K562 (cell line): ENCODE data around the gene ZNF512B. TPM values are rescaled to one million over a fixed set of nuclear protein-coding genes. Genes with fewer than 3 reads are reported as not detected.

Experiments used
- CHD1 ChIP-seq: fragments of 200-600 bp; sonication (generic); IDR thresholded peaks from one replicate; pipeline ENCODE4 v1.6.1; 2012; ENCODE audit warnings: mild to moderate bottlenecking, moderate library complexity, low read length, inconsistent platforms
- CUX1 ChIP-seq: fragments of 200-800 bp; sonication (Bioruptor generic); IDR thresholded peaks from 2 replicates; pipeline ENCODE4 v1.6.1; 2016; ENCODE audit warnings: missing genetic modification characterization, missing compliant biosample characterization
- HDAC3 ChIP-seq: fragments of 450-650 bp; IDR thresholded peaks from 2 replicates; pipeline ENCODE4 v1.6.1; 2018; ENCODE audit warnings: borderline replicate concordance, mild to moderate bottlenecking, moderate library complexity; ENCODE audit not compliant: partially characterized antibody
- PTRF ChIP-seq: fragments of 450-650 bp; IDR thresholded peaks from 2 replicates; pipeline ENCODE4 v1.6.1; 2016; ENCODE audit warnings: mild to moderate bottlenecking, missing genetic modification characterization, missing compliant biosample characterization
- SLC30A9 ChIP-seq: fragments of 250-450 bp; sonication (Bioruptor Pico); IDR thresholded peaks from 2 replicates; pipeline ENCODE4 v1.8.0; 2022; ENCODE audit warnings: mild to moderate bottlenecking, moderate library complexity
- SNRNP70 ChIP-seq: fragments of 200-400 bp; formaldehyde crosslinking; optimal IDR thresholded peaks from 2 replicates; pipeline ENCODE3; 2017; ENCODE audit warnings: low read depth, low read length
- YY1 ChIP-seq, 3 experiments: IDR thresholded peaks; 2 replicates each; pipeline ENCODE4 v1.6.1; 2011; ENCODE audit warnings: low read length in 2 of 3, mild to moderate bottlenecking in 2 of 3, moderate library complexity in 2 of 3, borderline replicate concordance in 1 of 3, control low read depth in 1 of 3, low read depth in 1 of 3; ENCODE audit not compliant: insufficient read depth in 3 of 3, insufficient replicate concordance in 2 of 3, control insufficient read depth in 1 of 3, insufficient read length in 1 of 3; ENCODE audit errors: extremely low read depth in 1 of 3
- ZBTB40 ChIP-seq, 2 experiments: fragments of 450-650 bp in 1 of 2; sonication (generic) in 1 of 2; formaldehyde crosslinking in 1 of 2; IDR thresholded peaks; 2 replicates each; pipeline versions ENCODE4 v1.7.1 to v1.9.0; 2016 to 2022; ENCODE audit warnings: inconsistent platforms in 1 of 2, mild to moderate bottlenecking in 1 of 2, missing genetic modification reagents in 1 of 2
- ZNF695 ChIP-seq: fragments of 450-650 bp; formaldehyde crosslinking; IDR thresholded peaks from 2 replicates; pipeline ENCODE4 v1.4.0; 2020; ENCODE audit warnings: mild to moderate bottlenecking, moderate library complexity
- ZNF707 ChIP-seq: fragments of 250-450 bp; sonication (Bioruptor Pico); conservative IDR thresholded peaks from 2 replicates; pipeline ENCODE4 v1.8.0; 2022; ENCODE audit warnings: inconsistent platforms, mild to moderate bottlenecking, moderate library complexity
- ZSCAN32 ChIP-seq: fragments of 450-650 bp; formaldehyde crosslinking; IDR thresholded peaks from 2 replicates; pipeline ENCODE4 v1.4.0; 2020; ENCODE audit warnings: mild to moderate bottlenecking, moderate library complexity
- polyA plus RNA-seq, 8 experiments: library from polyadenylated mRNA; depleted of rRNA in 4 of 8; stranded (reverse) in 5 of 8; unstranded in 3 of 8; fragments of >200 nt; fragmentation: Nextera tagmentation in 2 of 8; fragmentation: Illumina TruSeq in 1 of 8; extraction: Ambion mirVana in 2 of 8; extraction: Trizol in 1 of 8; gene quantifications; 2 replicates each; pipeline versions ENCODE4 v1.2.1 to v1.2.3, GENCODE V29; 2011 to 2014; ENCODE audit warnings: inconsistent platforms in 1 of 8, missing spikeins in 1 of 8
- total RNA-seq, 7 experiments: library from RNA; depleted of rRNA in 6 of 7; stranded (reverse); fragments of >200 nt in 6 of 7; fragmentation: Illumina TruSeq in 2 of 7; extraction: Trizol in 2 of 7; gene quantifications; 2 replicates each; pipeline versions ENCODE4 v1.2.1 to v1.2.3, GENCODE V29; 2011 to 2021; ENCODE audit warnings: low replicate concordance in 1 of 7

Gene ZNF512B
- total and polyA plus RNA-seq, 9 of the 15 experiments (the other 6 are each of a cell fraction or from before 2014, with no cell fraction given), result 0.01 to 27.8 (median 8.2) TPM

- TF ChIP-seq ZBTB40 (IDR thresholded peaks at IDR 0.05) (peak; percentile 78), ZBTB40 (CRISPR knock-in tag; IDR thresholded peaks at IDR 0.05) (no peak), ZNF707 (CRISPR knock-in tag) (no peak), ZSCAN32 (CRISPR knock-in tag) (no peak), HDAC3 (no peak), ZNF695 (CRISPR knock-in tag) (no peak), CUX1 (CRISPR knock-in tag) (no peak), YY1 (IDR thresholded peaks at IDR 0.05; ENCODE audit: borderline replicate concordance in 1 of 3, control insufficient read depth in 1 of 3, extremely low read depth in 1 of 3, insufficient read depth in 3 of 3, insufficient read length in 1 of 3, insufficient replicate concordance in 2 of 3, low read depth in 1 of 3, low read length in 2 of 3) (peak in 1 of 3 experiments; percentile 17), PTRF (tag) (no peak), CHD1 (peak; percentile 6), SNRNP70 (no peak), SLC30A9 (CRISPR knock-in tag) (no peak)
These were observed 8.8 kb upstream of the ZNF512B start (continued) for GRCh38 chr20:63978319-63979228.
